Fibroblast of lung (primary cell): Measurements from ENCODE around the gene POR. TPM values are rescaled to one million over a fixed set of nuclear protein-coding genes. Genes with fewer than 3 reads are reported as not detected.
A peak's percentile ranks its signal among the peaks of the same experiment; 100 is the strongest.

Source experiments
- DNase-seq, 2 donors: peaks; one replicate each; pipeline versions ENCODE4 v3.0.0 to v3.0.0-alpha.2; 2010; ENCODE audit warnings: low read depth in 2 of 2
- H2AFZ ChIP-seq: 2 replicates; pipeline ENCODE4 v1.5.1; 2012; ENCODE audit warnings: low read length, control low read depth, inconsistent platforms
- H3K27ac ChIP-seq: 2 replicates; pipeline ENCODE4 v1.5.1; 2011; ENCODE audit warnings: low read length, control low read depth; ENCODE audit not compliant: insufficient read depth
- H3K27me3 ChIP-seq: 2 replicates; pipeline ENCODE4 v1.5.1; 2011; ENCODE audit warnings: mild to moderate bottlenecking, low read length; ENCODE audit not compliant: control insufficient read depth, insufficient read depth
- H3K36me3 ChIP-seq: 2 replicates; pipeline ENCODE4 v1.5.1; 2011; ENCODE audit warnings: low read length; ENCODE audit not compliant: control insufficient read depth, insufficient read depth
- H3K4me1 ChIP-seq: 2 replicates; pipeline ENCODE4 v1.5.1; 2011; ENCODE audit warnings: low read length; ENCODE audit not compliant: control insufficient read depth, insufficient read depth; ENCODE audit errors: extremely low read depth
- H3K4me2 ChIP-seq: 2 replicates; pipeline ENCODE4 v1.5.1; 2011; ENCODE audit warnings: low read length, control low read depth; ENCODE audit not compliant: insufficient read depth; ENCODE audit errors: extremely low read depth
- H3K4me3 ChIP-seq, 4 experiments: fragments of 200-600 bp in 1 of 4; sonication (generic) in 1 of 4; replicated peaks in 1 of 4; 2 replicates each; pipeline ENCODE4 v1.5.1; 2011 to 2016; ENCODE audit warnings: low read length in 4 of 4, low read depth in 3 of 4, mild to moderate bottlenecking in 3 of 4, control low read depth in 2 of 4, inconsistent platforms in 1 of 4, mixed read lengths in 1 of 4; ENCODE audit not compliant: insufficient read depth in 1 of 4; ENCODE audit errors: control extremely low read depth in 1 of 4
- H3K79me2 ChIP-seq: 2 replicates; pipeline ENCODE4 v1.5.1; 2012; ENCODE audit warnings: mild to moderate bottlenecking, low read length, inconsistent platforms; ENCODE audit not compliant: control insufficient read depth, insufficient read depth
- H3K9ac ChIP-seq: 2 replicates; pipeline ENCODE4 v1.5.1; 2011; ENCODE audit warnings: mild to moderate bottlenecking, low read length, control low read depth; ENCODE audit not compliant: insufficient read depth
- H3K9me3 ChIP-seq: 2 replicates; pipeline ENCODE4 v1.5.1; 2012; ENCODE audit warnings: low read depth, low read length; ENCODE audit not compliant: control insufficient read depth, insufficient read depth
- H4K20me1 ChIP-seq: 2 replicates; pipeline ENCODE4 v1.5.1; 2011; ENCODE audit warnings: low read length; ENCODE audit not compliant: control insufficient read depth, insufficient read depth; ENCODE audit errors: extremely low read depth
- EZH2 ChIP-seq: IDR thresholded peaks from 2 replicates; pipeline ENCODE4 v1.5.1; 2012; ENCODE audit warnings: low read length, control low read depth, mild to moderate bottlenecking; ENCODE audit errors: missing control alignments
- polyA plus RNA-seq, 2 donors: library from polyadenylated mRNA; depleted of rRNA in 1 of 2; stranded (reverse) in 1 of 2; unstranded in 1 of 2; fragments of >200 nt; gene quantifications; 2 replicates each; pipeline ENCODE4 v1.2.1, GENCODE V29; 2011 to 2012; ENCODE audit warnings: missing spikeins in 1 of 2
- total RNA-seq: library from RNA; depleted of rRNA; stranded (reverse); fragments of >200 nt; gene quantifications from 2 replicates; pipeline ENCODE4 v1.2.1, GENCODE V29; 2014
- TF ChIP-seq, protein P1 (sequence below), 2 donors: IDR thresholded peaks in 1 of 2; conservative IDR thresholded peaks in 1 of 2; 1 replicate in 1 of 2; 2 replicates in 1 of 2; pipeline ENCODE4 v1.5.1; 2011 to 2012; ENCODE audit warnings: low read length in 2 of 2, control low read depth in 1 of 2, inconsistent platforms in 1 of 2, low read depth in 1 of 2, mild to moderate bottlenecking in 1 of 2

The POR gene
- total and polyA plus RNA-seq, 2 donors (not counting 1 experiment from before 2014, with no cell fraction given): 36.2 to 207 TPM

DNA sequence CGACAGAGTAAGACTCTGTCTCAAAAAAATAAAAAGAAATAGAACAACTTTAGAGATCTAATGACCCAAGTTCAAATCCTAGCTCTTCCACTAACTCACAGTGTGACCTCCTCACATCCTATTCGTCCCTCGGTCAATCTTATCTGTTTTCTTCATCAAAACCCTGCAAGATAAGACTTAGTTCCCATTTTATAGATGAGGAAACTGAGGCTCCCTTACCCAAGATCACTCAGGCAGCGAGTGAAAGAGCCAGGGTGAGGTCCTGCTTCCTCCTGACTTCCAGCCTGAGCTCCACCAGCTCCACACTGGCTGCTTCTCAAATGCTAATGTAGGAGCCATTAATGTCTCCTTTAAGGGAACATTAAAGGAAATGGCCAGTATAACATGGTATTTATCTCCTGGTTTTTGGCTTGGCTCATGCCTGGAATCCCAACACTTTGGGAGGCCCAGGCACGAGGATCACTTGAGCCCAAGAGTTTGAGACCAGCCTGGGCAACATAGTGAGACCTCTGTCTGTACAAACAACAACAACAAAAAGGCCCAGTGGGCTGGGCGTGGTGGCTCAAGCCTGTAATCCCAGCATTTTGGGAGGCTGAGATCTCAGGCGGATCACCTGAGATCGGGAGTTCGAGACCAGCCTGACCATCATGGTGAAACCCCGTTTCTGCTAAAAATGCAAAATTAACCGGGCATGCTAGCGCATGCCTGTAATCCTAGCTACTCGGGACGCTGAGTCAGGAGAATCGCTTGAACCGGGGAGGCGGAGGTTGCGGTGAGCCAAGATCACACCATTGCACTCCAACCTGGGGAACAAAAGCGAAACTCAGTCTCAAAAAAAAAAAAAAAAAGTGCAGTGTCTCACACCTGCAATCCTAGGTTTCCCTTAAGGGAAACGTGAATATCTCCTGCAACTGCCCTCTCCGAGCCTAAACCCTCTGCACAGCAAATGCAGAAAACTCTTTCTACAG, 39.6 kb upstream of the POR start:
- Histone ChIP-seq H3K4me1 (peaks cover 5% of the 10 kb centered on the region), H3K9ac (no peak overlapping the region), H3K4me2 (no peak overlapping the region), H3K27ac (no peak overlapping the region), H4K20me1 (no peaks in the 10 kb centered on the region), H3K4me3 (no peak overlapping the region), H2AFZ (no peak overlapping the region), H3K27me3 (no peaks in the 10 kb centered on the region), H3K36me3 (no peaks in the 10 kb centered on the region), H3K9me3 (no peaks in the 10 kb centered on the region), H3K79me2 (peaks cover 10% of the 10 kb centered on the region)
- DNase-seq: no peak
- no peak for TF ChIP-seq EZH2
- TF ChIP-seq, protein P1, sequence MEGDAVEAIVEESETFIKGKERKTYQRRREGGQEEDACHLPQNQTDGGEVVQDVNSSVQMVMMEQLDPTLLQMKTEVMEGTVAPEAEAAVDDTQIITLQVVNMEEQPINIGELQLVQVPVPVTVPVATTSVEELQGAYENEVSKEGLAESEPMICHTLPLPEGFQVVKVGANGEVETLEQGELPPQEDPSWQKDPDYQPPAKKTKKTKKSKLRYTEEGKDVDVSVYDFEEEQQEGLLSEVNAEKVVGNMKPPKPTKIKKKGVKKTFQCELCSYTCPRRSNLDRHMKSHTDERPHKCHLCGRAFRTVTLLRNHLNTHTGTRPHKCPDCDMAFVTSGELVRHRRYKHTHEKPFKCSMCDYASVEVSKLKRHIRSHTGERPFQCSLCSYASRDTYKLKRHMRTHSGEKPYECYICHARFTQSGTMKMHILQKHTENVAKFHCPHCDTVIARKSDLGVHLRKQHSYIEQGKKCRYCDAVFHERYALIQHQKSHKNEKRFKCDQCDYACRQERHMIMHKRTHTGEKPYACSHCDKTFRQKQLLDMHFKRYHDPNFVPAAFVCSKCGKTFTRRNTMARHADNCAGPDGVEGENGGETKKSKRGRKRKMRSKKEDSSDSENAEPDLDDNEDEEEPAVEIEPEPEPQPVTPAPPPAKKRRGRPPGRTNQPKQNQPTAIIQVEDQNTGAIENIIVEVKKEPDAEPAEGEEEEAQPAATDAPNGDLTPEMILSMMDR (conservative IDR thresholded peaks at IDR 0.05 in 1 of 2, IDR thresholded peaks at IDR 0.05 in 1 of 2; ENCODE audit: low read depth in 1 of 2, low read length in 2 of 2): no peak

DNA sequence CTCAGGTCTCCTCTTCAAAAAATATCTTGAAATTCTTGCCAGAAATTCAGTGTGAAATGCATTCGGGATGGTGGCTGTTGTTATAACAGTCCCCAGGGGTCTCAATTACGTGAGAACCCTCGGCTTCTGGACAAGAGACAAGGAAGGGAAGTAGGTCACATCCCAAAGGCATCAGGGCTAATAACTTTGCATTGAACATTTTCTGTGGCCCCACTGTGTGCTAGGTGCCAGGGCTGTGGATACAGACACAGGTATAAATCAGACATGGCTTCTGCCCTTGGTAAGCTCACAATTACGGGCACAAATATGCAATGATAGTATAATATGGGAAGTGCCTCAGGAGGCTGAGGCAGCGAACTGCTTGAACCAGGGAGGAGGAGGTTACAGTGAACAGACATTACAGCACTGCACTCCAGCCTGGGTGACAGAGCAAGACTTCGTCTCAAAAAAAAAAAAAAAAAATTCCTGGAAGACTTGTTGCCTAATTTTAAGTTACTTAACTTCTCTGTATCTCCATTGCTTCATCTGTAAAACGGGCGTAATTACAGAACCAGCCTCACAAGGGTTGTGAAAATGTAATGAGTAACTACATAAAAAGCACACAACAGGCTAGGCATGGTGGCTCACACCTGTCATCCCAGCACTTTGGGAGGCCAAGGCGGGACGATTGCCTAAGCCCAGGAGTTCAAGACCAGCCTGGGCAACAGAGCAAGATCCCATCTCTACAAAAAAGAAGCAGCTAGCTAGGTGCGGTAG, 38.7 kb upstream of the POR start:
- DNase-seq: no peak
- Histone ChIP-seq H3K9ac (no peak overlapping the region), H3K79me2 (peaks cover 11% of the 10 kb centered on the region), H3K4me3 (no peak overlapping the region), H3K36me3 (no peaks in the 10 kb centered on the region), H3K27ac (no peak overlapping the region), H3K4me1 (peaks cover 6% of the 10 kb centered on the region), H4K20me1 (no peaks in the 10 kb centered on the region), H2AFZ (no peak overlapping the region), H3K9me3 (no peaks in the 10 kb centered on the region), H3K4me2 (no peak overlapping the region), H3K27me3 (no peaks in the 10 kb centered on the region)
- TF ChIP-seq, protein P1 (conservative IDR thresholded peaks at IDR 0.05 in 1 of 2, IDR thresholded peaks at IDR 0.05 in 1 of 2; ENCODE audit: low read depth in 1 of 2, low read length in 2 of 2): no peak
- no peak for TF ChIP-seq EZH2

DNA sequence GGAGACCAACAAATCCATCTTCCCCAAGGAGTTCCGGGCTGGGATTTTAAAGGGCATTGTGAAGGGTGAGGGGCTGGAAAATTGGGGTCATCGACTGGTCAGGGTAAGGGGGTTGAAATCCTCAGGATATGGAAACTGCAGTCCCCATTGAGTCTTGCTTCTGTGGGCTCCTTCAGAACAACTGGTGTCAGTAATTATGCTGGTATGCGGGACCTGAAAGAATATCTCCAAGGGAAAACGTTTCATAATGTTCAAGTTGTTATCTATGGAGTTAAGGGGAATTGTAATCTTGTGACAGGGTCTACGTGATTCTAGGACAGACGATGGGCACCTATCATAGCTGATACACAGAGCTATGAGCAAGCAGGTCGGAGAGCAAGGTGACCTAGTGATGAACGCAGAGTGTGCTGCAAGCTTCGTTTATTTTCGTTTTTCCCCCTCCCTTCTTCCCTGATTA, 36.6 kb upstream of the POR start:
- Histone ChIP-seq H3K9ac (no peak overlapping the region), H2AFZ (peak overlapping the region; percentile 97), H3K27ac (peak overlapping the region; percentile 60), H3K4me1 (peaks cover 6% of the 10 kb centered on the region), H3K79me2 (peaks cover 11% of the 10 kb centered on the region), H4K20me1 (no peaks in the 10 kb centered on the region), H3K36me3 (peaks cover 9% of the 10 kb centered on the region), H3K27me3 (no peaks in the 10 kb centered on the region), H3K4me3 (peak overlapping the region in 3 of 4 experiments; percentile 22 to 59 (median 52)), H3K4me2 (peak overlapping the region; percentile 81), H3K9me3 (no peaks in the 10 kb centered on the region)
- TF ChIP-seq, protein P1 (conservative IDR thresholded peaks at IDR 0.05 in 1 of 2, IDR thresholded peaks at IDR 0.05 in 1 of 2; ENCODE audit: low read depth in 1 of 2, low read length in 2 of 2): no peak
- no peak for TF ChIP-seq EZH2
- DNase-seq: no peak
